OCI-LY7 (cell line): ENCODE data around the gene TOLLIP. TPM values are rescaled to one million over a fixed set of nuclear protein-coding genes. Genes with fewer than 3 reads are reported as not detected.

Experiments used
- BruUV-seq: library from RNA; stranded (reverse); fragments of 400-500 nt; replicated peaks from 2 replicates; lab custom pipeline; 2021; lab: Mats Ljungman, UMichigan
- CTCF ChIA-PET: fragments of 300-600 bp; sonication (Branson Sonifier 250); formaldehyde crosslinking; loops from one replicate; lab custom pipeline; 2022; ENCODE audit warnings: antibody characterized with exemption; ENCODE audit not compliant: unreplicated experiment; lab: Charles Lee
- POLR2A ChIA-PET: fragments of 300-600 bp; sonication (Branson Sonifier 250); formaldehyde crosslinking; loops from one replicate; lab custom pipeline; 2022; ENCODE audit warnings: antibody characterized with exemption; lab: Charles Lee
- DNase-seq: peaks from one replicate; pipeline ENCODE4 v3.0.0-alpha.2; 2015; ENCODE audit warnings: low spot score
- H2AFZ ChIP-seq: fragments of 200-600 bp; sonication (generic), shearing (Covaris generic); 2 replicates; pipeline ENCODE4 v1.6.1; 2014; ENCODE audit warnings: mild to moderate bottlenecking, antibody characterized with exemption, low read length, moderate library complexity
- H3K27ac ChIP-seq: fragments of 200-600 bp; sonication (generic); 2 replicates; pipeline ENCODE4 v1.5.1; 2014; ENCODE audit warnings: mixed run types, low read depth, mild to moderate bottlenecking, moderate library complexity, low read length, inconsistent platforms; ENCODE audit not compliant: poor library complexity, severe bottlenecking
- H3K36me3 ChIP-seq: fragments of 200-600 bp; sonication (generic); 2 replicates; pipeline ENCODE4 v1.6.1; 2014; ENCODE audit warnings: mild to moderate bottlenecking, antibody characterized with exemption, low read length, moderate library complexity, mixed read lengths; ENCODE audit not compliant: insufficient read depth
- H3K4me1 ChIP-seq: fragments of 200-600 bp; sonication (generic); 2 replicates; pipeline ENCODE4 v1.5.1; 2014; ENCODE audit warnings: mild to moderate bottlenecking, low read length; ENCODE audit not compliant: insufficient read depth, poor library complexity, severe bottlenecking
- H3K4me2 ChIP-seq: fragments of 200-600 bp; sonication (generic); 2 replicates; pipeline ENCODE4 v1.6.1; 2014; ENCODE audit warnings: mild to moderate bottlenecking, low read length
- H3K4me3 ChIP-seq: fragments of 200-600 bp; sonication (generic); 2 replicates; pipeline ENCODE4 v1.5.1; 2014; ENCODE audit warnings: mild to moderate bottlenecking, low read depth, low read length; ENCODE audit not compliant: poor library complexity, severe bottlenecking
- H3K79me2 ChIP-seq: fragments of 200-600 bp; sonication (generic); 2 replicates; pipeline ENCODE4 v1.6.1; 2016; ENCODE audit warnings: low read depth, mild to moderate bottlenecking, low read length, moderate library complexity, mixed read lengths; ENCODE audit not compliant: insufficient read depth
- H3K9me2 ChIP-seq: fragments of 200-600 bp; sonication (generic); 2 replicates; pipeline ENCODE4 v1.6.1; 2016; ENCODE audit warnings: mild to moderate bottlenecking, low read length, mixed read lengths; ENCODE audit not compliant: insufficient read depth
- H3K9me3 ChIP-seq: fragments of 200-600 bp; sonication (generic); 2 replicates; pipeline ENCODE4 v1.6.1; 2014; ENCODE audit warnings: mild to moderate bottlenecking, mixed run types, low read length, mixed read lengths
- H4K20me1 ChIP-seq: fragments of 200-600 bp; sonication (generic); 2 replicates; pipeline ENCODE4 v1.6.1; 2014; ENCODE audit warnings: mild to moderate bottlenecking, antibody characterized with exemption, low read length, moderate library complexity, mixed read lengths; ENCODE audit not compliant: insufficient read depth
- CTCF ChIP-seq: fragments of 200-600 bp; sonication (generic); conservative IDR thresholded peaks from 2 replicates; pipeline ENCODE4 v1.5.1; 2014; ENCODE audit warnings: mild to moderate bottlenecking, antibody characterized with exemption, low read length, moderate library complexity, mixed read lengths
- EZH2phosphoT487 ChIP-seq: fragments of 200-600 bp; sonication (generic); IDR thresholded peaks from 2 replicates; pipeline ENCODE4 v1.6.1; 2018; ENCODE audit warnings: low read depth, borderline replicate concordance, mild to moderate bottlenecking, mixed run types, antibody characterized with exemption, low read length, moderate library complexity, mixed read lengths
- intact Hi-C: fragments of 100-400 bp; cut with micrococcal nuclease; formaldehyde crosslinking; loops from one replicate; pipeline ENCODE4 v1.10.0; 2022; ENCODE audit not compliant: unreplicated experiment
- total RNA-seq, 2 experiments: library from RNA; depleted of rRNA in 1 of 2; stranded (reverse); fragments of >200 nt in 1 of 2; shearing (Covaris generic) in 1 of 2; gene quantifications; 2 replicates each; pipeline ENCODE4 v1.2.3, GENCODE V29; 2014 to 2022

The TOLLIP gene
- total RNA-seq, 2 experiments from 2014 or later, result 15.9 to 37.1 TPM

DNA sequence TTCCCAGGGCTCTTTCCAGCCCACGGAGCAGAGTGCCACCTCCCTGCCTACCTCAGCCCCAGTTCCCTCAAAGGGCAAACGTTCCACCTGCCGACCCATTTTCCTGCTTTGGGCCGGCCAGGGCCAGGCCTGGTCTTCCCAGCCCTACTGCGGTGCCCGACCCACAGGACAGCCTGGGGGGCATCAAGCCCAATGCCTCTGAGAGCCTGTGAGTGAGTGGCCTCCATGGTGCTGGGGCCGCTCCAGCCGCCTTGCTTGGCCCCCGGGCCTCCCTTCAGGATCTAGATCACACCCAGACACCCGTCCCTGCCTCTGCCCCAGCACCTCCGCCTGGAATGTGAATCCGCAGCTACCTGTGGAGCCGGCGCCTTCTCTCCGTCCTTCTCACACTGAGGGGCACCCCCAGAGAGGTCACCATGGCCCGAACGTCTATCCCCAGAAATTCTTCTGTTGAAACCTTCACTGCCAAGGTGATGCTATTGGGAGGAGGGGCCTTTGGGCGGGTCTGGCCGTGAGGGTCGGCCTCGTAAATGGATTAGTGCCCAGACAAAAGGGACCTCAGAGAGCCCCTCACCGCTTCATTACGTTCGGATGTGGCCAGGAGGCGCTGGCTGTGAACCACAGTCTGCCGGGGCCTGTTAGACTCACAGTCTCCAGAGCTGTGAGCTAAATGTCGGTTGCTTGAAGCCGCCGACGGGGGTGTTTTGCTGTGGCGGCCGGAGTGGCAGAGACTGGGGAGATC, 44.1 kb upstream of the TOLLIP start:
- H3K9me2 ChIP-seq, result no peaks in the 10 kb centered on the region
- ChIA-PET CTCF (no interaction called here), POLR2A (no interaction called here)
- no peaks in the 10 kb centered on the region for H4K20me1 ChIP-seq
- no peak for DNase-seq
- H3K27ac ChIP-seq, result no peak overlapping the region
- no peak overlapping the region for H2AFZ ChIP-seq
- H3K79me2 ChIP-seq, result no peaks in the 10 kb centered on the region
- H3K4me1 ChIP-seq, result no peaks in the 10 kb centered on the region
- TF ChIP-seq EZH2phosphoT487, result no peak
- no peak for TF ChIP-seq CTCF
- no peaks in the 10 kb centered on the region for H3K36me3 ChIP-seq
- no TSS peak for BruUV-seq
- no peak overlapping the region for H3K4me3 ChIP-seq
- H3K9me3 ChIP-seq, result no peaks in the 10 kb centered on the region
- no peak overlapping the region for H3K4me2 ChIP-seq
- intact Hi-C loops, result no loop called here

DNA sequence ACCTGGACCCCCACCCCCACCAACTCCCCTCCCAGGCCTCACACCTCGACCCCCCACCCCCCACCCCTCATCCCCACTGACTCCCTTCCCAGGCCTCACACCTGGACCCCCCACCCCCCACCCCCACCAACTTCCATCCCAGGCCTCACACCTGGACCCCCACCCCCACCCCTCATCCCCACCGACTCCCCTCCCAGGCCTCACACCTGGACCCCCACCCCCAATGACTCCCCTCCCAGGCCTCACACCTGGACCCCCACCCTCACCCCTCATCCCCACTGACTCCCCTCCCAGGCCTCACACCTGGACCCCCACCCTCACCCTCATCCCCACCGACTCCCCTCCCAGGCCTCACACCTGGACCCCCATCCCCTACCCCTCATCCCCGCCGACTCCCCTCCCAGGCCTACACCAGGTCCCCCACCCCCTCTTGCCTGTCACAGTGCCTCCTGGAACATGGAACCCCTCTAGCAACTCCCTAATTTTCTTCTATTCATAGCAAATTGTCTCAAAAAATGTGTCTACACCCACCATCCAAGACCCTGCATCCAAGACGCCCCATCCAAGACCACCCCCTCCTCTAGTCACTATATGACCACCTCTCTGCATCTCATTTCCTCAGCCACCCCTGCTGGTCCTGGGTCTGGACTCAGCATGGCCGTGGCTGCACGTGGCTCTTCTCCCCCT, 43.4 kb upstream of the TOLLIP start:
- CTCF ChIA-PET, result no interaction called here
- Histone ChIP-seq H3K9me2 (no peaks in the 10 kb centered on the region), H3K27ac (no peak overlapping the region), H3K79me2 (no peaks in the 10 kb centered on the region), H3K4me1 (no peaks in the 10 kb centered on the region), H2AFZ (no peak overlapping the region), H3K4me3 (no peak overlapping the region), H3K9me3 (no peaks in the 10 kb centered on the region), H3K4me2 (no peak overlapping the region), H4K20me1 (no peaks in the 10 kb centered on the region), H3K36me3 (no peaks in the 10 kb centered on the region)
- intact Hi-C loops, result no loop called here
- BruUV-seq, result no TSS peak
- TF ChIP-seq EZH2phosphoT487 (no peak), CTCF (no peak)
- no peak for DNase-seq
- POLR2A ChIA-PET, result no interaction called here
